OCI-LY1 (cell line): ENCODE data around the gene CETN1.

Experiments used
- H2AFZ ChIP-seq: fragments of 200-600 bp; sonication (generic), shearing (Covaris generic); 2 replicates; pipeline ENCODE4 v1.6.0; 2014; ENCODE audit warnings: antibody characterized with exemption, mild to moderate bottlenecking, low read length
- H3F3A ChIP-seq: fragments of 200-600 bp; sonication (generic), shearing (Covaris generic); 2 replicates; pipeline ENCODE4 v1.6.0; 2014; ENCODE audit warnings: mild to moderate bottlenecking, antibody characterized with exemption, low read length, moderate library complexity; ENCODE audit not compliant: insufficient read depth
- H3K27ac ChIP-seq: fragments of 200-600 bp; sonication (generic); 2 replicates; pipeline ENCODE4 v1.5.1; 2014; ENCODE audit warnings: low read length, mixed run types, mild to moderate bottlenecking, low read depth; ENCODE audit not compliant: poor library complexity, severe bottlenecking
- H3K27me3 ChIP-seq: fragments of 200-600 bp; sonication (generic); 2 replicates; pipeline ENCODE4 v1.6.0; 2014; ENCODE audit warnings: antibody characterized with exemption, mild to moderate bottlenecking, low read length, moderate library complexity; ENCODE audit not compliant: insufficient read depth
- H3K36me3 ChIP-seq: fragments of 200-600 bp; sonication (generic); 2 replicates; pipeline ENCODE4 v1.6.1; 2014; ENCODE audit warnings: mild to moderate bottlenecking, antibody characterized with exemption, low read length, moderate library complexity, mixed read lengths; ENCODE audit not compliant: insufficient read depth
- H3K4me1 ChIP-seq: fragments of 200-600 bp; sonication (generic); 2 replicates; pipeline ENCODE4 v1.5.1; 2014; ENCODE audit warnings: mild to moderate bottlenecking, low read length, moderate library complexity; ENCODE audit not compliant: insufficient read depth, severe bottlenecking
- H3K4me2 ChIP-seq: fragments of 200-600 bp; sonication (generic), shearing (Covaris generic); 2 replicates; pipeline ENCODE4 v1.6.1; 2014; ENCODE audit warnings: low read length
- H3K4me3 ChIP-seq: fragments of 200-600 bp; sonication (generic); 2 replicates; pipeline ENCODE4 v1.5.1; 2014; ENCODE audit warnings: low read length, low read depth, mild to moderate bottlenecking, mixed read lengths; ENCODE audit not compliant: poor library complexity, severe bottlenecking
- H3K79me2 ChIP-seq: fragments of 200-600 bp; shearing (Covaris generic); 2 replicates; pipeline ENCODE4 v1.6.1; 2016; ENCODE audit warnings: mixed run types, low read length, mixed read lengths; ENCODE audit not compliant: insufficient read depth
- H3K9ac ChIP-seq: fragments of 200-600 bp; sonication (generic), shearing (Covaris generic); 2 replicates; pipeline ENCODE4 v1.6.1; 2014; ENCODE audit warnings: mild to moderate bottlenecking, low read length, mixed read lengths
- H3K9me2 ChIP-seq: fragments of 200-600 bp; sonication (generic), shearing (Covaris generic); 2 replicates; pipeline ENCODE4 v1.6.1; 2014; ENCODE audit warnings: low read depth, mild to moderate bottlenecking, low read length, mixed read lengths
- H3K9me3 ChIP-seq: fragments of 200-600 bp; shearing (Covaris generic); 2 replicates; pipeline ENCODE4 v1.6.1; 2014; ENCODE audit warnings: low read length, mixed read lengths
- H4K20me1 ChIP-seq: fragments of 200-600 bp; sonication (generic), shearing (Covaris generic); 2 replicates; pipeline ENCODE4 v1.6.0; 2016; ENCODE audit warnings: mild to moderate bottlenecking, low read length; ENCODE audit not compliant: insufficient read depth
- CTCF ChIP-seq: fragments of 200-600 bp; sonication (generic), shearing (Covaris generic); IDR thresholded peaks from 2 replicates; pipeline ENCODE4 v1.5.1; 2017; ENCODE audit warnings: mild to moderate bottlenecking, antibody characterized with exemption, low read length, moderate library complexity, mixed read lengths
- EZH2 ChIP-seq: fragments of 200-600 bp; sonication (generic), shearing (Covaris generic); IDR thresholded peaks from 2 replicates; pipeline ENCODE4 v1.8.0; 2017; ENCODE audit warnings: borderline replicate concordance, mixed run types, mild to moderate bottlenecking, antibody characterized with exemption, low read length, moderate library complexity, mixed read lengths

Gene CETN1

GRCh38 chr18:617970-618504 lies 37.9 kb downstream of the CETN1 start:
- TF ChIP-seq CTCF (no peak), EZH2 (no peak)
- H3K4me2 ChIP-seq, result no peak overlapping the region

GRCh38 chr18:618618-619017 lies 38.4 kb downstream of the CETN1 start:
- Histone ChIP-seq H3K27ac (no peak overlapping the region), H3K36me3 (no peaks in the 10 kb centered on the region), H3K4me2 (no peak overlapping the region), H4K20me1 (no peaks in the 10 kb centered on the region), H3K9me3 (no peaks in the 10 kb centered on the region), H3K4me1 (no peaks in the 10 kb centered on the region), H3K9me2 (no peaks in the 10 kb centered on the region), H3K4me3 (no peak overlapping the region), H3K27me3 (no peaks in the 10 kb centered on the region), H3K9ac (no peak overlapping the region), H3K79me2 (no peaks in the 10 kb centered on the region), H3F3A (no peaks in the 10 kb centered on the region), H2AFZ (no peak overlapping the region)
- no peak for TF ChIP-seq EZH2
- no peak for TF ChIP-seq CTCF

More at GRCh38 chr18:617970-618504, 37.9 kb downstream of the CETN1 start:
- Histone ChIP-seq H3K4me1 (no peaks in the 10 kb centered on the region), H3K9me2 (no peaks in the 10 kb centered on the region), H3K4me3 (no peak overlapping the region), H3K27me3 (no peaks in the 10 kb centered on the region), H3K36me3 (no peaks in the 10 kb centered on the region), H3K9ac (no peak overlapping the region), H3K9me3 (no peaks in the 10 kb centered on the region), H2AFZ (no peak overlapping the region), H3K79me2 (no peaks in the 10 kb centered on the region), H4K20me1 (no peaks in the 10 kb centered on the region), H3F3A (no peaks in the 10 kb centered on the region), H3K27ac (no peak overlapping the region)

GRCh38 chr18:621291-622043 lies 41.3 kb downstream of the CETN1 start:
- H2AFZ ChIP-seq, result no peak overlapping the region

More at GRCh38 chr18:621291-622043, 41.3 kb downstream of the CETN1 start:
- H3K27me3 ChIP-seq, result no peaks in the 10 kb centered on the region
- H3K4me1 ChIP-seq, result no peaks in the 10 kb centered on the region
- H3K9me2 ChIP-seq, result no peaks in the 10 kb centered on the region
- no peaks in the 10 kb centered on the region for H3K9me3 ChIP-seq
- no peaks in the 10 kb centered on the region for H3F3A ChIP-seq
- TF ChIP-seq CTCF, result no peak
- TF ChIP-seq EZH2, result no peak
- H3K27ac ChIP-seq, result no peak overlapping the region
- no peak overlapping the region for H3K4me2 ChIP-seq
- no peak overlapping the region for H3K4me3 ChIP-seq
- H4K20me1 ChIP-seq, result no peaks in the 10 kb centered on the region
- H3K36me3 ChIP-seq, result no peaks in the 10 kb centered on the region
- no peak overlapping the region for H3K9ac ChIP-seq
- no peaks in the 10 kb centered on the region for H3K79me2 ChIP-seq
